Measurements from ENCODE around the gene PIAS2. TPM values are rescaled to one million over a fixed set of nuclear protein-coding genes. Genes with fewer than 3 reads are reported as not detected.
A peak's percentile ranks its signal among the peaks of the same experiment; 100 is the strongest.
"Not testable (repeated sequence)": the region's sequence is repeated elsewhere in the genome, so short reads cannot be mapped to it uniquely, and the experiment has no call there.

The PIAS2 gene, protein sequence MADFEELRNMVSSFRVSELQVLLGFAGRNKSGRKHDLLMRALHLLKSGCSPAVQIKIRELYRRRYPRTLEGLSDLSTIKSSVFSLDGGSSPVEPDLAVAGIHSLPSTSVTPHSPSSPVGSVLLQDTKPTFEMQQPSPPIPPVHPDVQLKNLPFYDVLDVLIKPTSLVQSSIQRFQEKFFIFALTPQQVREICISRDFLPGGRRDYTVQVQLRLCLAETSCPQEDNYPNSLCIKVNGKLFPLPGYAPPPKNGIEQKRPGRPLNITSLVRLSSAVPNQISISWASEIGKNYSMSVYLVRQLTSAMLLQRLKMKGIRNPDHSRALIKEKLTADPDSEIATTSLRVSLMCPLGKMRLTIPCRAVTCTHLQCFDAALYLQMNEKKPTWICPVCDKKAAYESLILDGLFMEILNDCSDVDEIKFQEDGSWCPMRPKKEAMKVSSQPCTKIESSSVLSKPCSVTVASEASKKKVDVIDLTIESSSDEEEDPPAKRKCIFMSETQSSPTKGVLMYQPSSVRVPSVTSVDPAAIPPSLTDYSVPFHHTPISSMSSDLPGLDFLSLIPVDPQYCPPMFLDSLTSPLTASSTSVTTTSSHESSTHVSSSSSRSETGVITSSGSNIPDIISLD
- 10 to 100 TPM; 20.3 to 21.3 TPM for total RNA-seq

DNA sequence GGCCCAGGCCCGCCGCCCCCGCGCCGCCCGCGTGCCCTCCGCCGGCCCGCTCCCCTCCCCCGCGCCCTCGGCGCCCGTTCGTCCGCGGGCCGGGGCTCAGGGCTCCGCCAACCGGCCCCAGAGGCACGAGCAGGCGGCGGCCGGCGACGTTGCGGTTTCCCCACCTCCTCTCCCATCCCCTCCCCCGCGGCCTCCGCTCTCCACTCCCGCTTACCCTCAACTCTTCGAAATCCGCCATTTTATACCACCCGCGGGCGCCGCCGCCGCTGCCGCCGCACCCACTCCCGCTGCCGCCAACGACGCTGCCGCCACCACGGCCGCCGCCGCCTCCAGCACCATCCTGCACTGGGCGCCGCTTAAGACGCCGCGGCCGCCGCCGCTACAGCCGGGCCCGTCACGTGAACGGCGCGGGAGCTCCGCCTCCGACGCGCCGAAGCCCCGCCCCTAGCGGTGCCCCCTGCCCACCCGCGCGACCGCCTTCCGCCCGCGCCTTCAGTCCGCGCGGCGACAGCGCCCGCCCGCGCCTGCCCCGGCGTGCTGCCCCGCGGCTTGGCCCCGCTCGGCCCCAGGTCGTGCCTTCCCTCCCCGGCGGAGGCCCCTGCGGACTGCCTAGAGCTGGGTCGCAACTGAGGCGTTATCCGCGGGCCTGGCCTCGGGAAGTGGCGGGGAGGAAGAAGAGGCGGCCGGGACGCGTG, at the start of gene PIAS2, which contains the start of gene KATNAL2:
PIAS2 (minus strand) TSS at position 400 of the 695 bp plus-strand sequence; CDS start at position 238, 162 bp downstream.
KATNAL2 (plus strand) TSS at position 495 of the 695 bp plus-strand sequence. CDS start 29,271 bp downstream, outside the sequence.
- Mint-ChIP-seq H3K9me3 (no peaks in the 10 kb centered on the region), H3K27me3 (no peaks in the 10 kb centered on the region), H3K27ac (peak within 1 kb of the TSS; percentile 75), H3K4me1 (peaks cover 37% of the 10 kb centered on the region), H3K36me3 (ENCODE audit: low read depth) (no peaks in the 10 kb centered on the region), H3K4me3 (peak within 1 kb of the TSS; percentile 85)
- POLR2A ChIA-PET: interaction anchor here (0.9 to 2.7 kb wide), 7 partner anchors 17 to 293 kb away, joined by 3 to 6 read pairs (median 3); partner anchors contain the start of gene HDHD2
- peak; percentile 77 for DNase-seq
- CTCF ChIA-PET: interaction anchor here (1.2 kb wide), 1 partner anchor 43 kb away, joined by 3 read pairs; no protein-coding TSS in a partner anchor

DNA sequence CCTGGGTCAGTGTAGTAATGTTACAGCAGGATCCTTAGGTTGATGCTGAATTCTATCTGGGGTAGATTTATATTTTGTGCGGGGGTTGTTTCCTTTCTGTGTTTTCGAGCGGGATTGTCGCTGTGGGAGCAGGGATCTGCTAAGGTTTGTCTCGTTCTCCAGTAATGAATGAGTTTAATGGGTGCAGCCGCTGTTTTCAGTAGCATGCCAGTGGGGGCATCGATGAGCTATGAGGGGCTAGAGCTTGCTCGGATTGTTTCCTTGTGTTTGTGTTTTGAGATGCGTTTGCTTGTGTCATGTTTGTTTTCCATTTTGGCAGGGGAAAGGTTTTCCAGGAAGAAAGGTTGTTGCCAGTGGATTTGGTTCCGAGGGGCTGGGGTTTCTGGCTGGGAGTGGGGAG, 49.0 kb upstream of the PIAS2 start:
- H3K9me3 Mint-ChIP-seq; DNase-seq; CTCF ChIA-PET; H3K4me1 Mint-ChIP-seq; H3K36me3 Mint-ChIP-seq (ENCODE audit: low read depth); H3K27me3 Mint-ChIP-seq; H3K27ac Mint-ChIP-seq; POLR2A ChIA-PET; H3K4me3 Mint-ChIP-seq: not testable (repeated sequence)

DNA sequence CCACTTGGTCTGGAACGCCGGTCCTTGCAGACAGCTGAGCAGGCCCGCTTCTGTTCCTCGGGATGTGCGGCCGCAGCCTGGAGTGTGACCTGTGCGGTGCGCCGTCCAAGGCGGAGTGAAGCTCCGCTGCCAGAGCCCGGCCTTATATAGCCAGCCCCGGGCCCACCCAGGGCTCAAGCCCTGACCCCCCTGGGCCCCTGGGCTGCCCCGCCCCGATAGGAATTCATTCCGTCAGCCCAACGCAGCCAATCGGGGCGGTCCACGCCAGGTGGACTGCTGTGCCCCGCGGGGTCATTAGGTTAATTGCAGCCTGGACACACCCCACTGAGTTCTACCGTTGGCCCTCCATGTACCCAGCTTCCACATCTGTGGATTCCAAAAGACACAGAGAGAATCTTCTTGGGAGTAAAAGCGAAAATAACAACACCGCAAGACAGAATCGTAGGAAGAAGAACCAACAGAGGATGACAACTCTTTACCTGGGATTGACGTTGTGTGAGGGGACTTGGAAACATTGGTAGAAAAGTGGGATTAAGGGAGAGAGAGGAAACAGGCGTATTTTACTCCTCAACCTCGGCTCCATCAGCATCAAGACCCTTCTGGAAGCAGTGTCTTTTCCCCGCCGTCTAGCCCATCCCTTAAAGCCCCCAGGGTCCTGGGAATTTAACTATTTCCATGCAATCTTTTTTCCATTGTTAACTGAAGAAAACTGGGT, 47.4 kb upstream of the PIAS2 start:
- CTCF ChIA-PET; H3K27ac Mint-ChIP-seq; H3K4me1 Mint-ChIP-seq; H3K27me3 Mint-ChIP-seq; POLR2A ChIA-PET; H3K4me3 Mint-ChIP-seq; DNase-seq; H3K36me3 Mint-ChIP-seq (ENCODE audit: low read depth); H3K9me3 Mint-ChIP-seq: not testable (repeated sequence)

DNA sequence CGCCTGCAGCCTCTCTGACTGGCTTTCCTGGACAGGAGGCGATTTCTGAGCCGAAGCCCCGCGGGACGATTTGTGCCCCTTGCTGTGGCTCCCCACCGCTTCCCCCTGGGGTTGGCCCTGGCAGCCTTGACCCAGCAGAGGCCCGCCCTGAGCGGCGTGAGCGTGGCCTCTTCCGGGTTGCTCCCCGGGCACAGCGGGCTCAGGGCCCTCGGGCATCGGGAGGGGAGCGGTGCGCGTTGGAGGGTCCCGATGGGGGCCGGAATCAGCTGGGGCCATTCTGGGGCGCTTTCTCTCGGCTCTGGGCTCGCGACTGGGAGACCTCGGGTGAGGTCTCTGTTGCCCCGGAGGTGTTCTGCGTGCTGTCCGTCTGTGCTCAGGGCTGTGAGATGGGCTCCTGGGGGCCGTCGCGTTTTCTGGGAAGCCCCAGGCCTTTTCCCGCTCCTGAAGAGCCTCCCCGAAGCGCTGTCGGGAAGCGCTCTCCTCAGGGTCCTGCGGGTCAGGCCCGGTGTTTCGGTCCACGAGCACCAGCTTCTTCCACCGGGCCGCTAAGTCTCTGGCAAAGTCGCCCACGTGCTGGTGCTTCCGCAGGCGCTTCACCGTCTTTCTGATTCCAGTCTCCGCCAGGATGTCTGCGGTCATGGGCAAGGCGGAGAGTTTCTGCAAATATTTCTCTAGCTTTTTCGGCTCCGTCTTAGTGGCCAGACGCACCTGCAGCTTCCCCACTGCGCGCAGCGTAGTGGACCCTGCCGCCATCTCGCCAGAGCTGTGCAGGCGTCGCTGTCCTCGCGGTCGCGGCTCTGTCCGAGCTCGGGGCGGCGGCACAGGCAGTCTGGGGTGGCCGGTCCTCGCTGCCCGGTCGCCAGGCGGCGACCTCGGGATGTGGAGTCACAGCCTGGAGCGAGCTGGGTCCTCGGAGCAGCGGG, 46.6 kb upstream of the PIAS2 start:
- H3K4me1 Mint-ChIP-seq; H3K27ac Mint-ChIP-seq; DNase-seq; H3K36me3 Mint-ChIP-seq (ENCODE audit: low read depth); H3K27me3 Mint-ChIP-seq; H3K9me3 Mint-ChIP-seq; CTCF ChIA-PET; POLR2A ChIA-PET; H3K4me3 Mint-ChIP-seq: not testable (repeated sequence)

DNA sequence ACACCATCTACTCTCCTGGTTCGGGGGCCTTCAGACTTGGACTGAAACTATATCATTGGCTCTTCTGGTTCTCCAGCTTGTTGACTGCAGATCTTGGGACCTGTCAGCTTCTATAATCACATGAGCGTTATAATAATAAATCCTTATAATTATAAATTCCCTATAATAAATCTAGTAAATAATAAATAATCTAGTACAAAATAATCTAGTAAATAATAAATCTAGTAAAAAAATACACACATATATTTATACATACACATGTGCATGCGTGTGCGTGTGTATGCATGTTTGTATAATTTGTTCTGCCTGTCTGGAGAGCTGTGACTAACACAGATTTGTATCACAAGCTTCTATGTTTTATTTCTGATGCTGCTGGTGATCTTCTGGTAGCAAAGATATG, 40.9 kb upstream of the PIAS2 start:
- Mint-ChIP-seq H3K4me1 (no peaks in the 10 kb centered on the region), H3K9me3 (peaks cover 2% of the 10 kb centered on the region), H3K4me3 (no peak overlapping the region), H3K27me3 (peaks cover 2% of the 10 kb centered on the region), H3K27ac (no peak overlapping the region), H3K36me3 (ENCODE audit: low read depth) (no peaks in the 10 kb centered on the region)
- ChIA-PET CTCF (no interaction called here), POLR2A (no interaction called here)
- no peak for DNase-seq

DNA sequence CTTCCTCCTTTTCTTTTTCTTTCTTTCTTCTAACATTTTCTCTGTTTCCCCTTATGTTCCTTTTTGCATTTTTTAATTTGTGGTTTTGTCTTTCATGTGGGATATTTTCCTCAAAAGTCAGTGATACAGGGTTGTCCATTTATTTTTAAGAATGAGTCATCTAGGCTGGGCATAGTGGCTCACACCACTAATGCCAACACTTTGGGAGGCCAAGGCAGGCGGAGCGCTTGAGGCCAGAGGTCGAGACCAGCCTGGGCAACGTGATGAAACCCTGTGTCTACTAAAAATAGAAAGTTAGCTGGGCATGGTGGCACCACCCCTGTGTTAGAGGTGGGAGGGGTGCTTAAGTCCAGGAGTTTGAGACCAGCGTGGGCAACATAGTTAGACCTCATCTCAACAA, 35.9 kb upstream of the PIAS2 start:
- H3K36me3 Mint-ChIP-seq (ENCODE audit: low read depth): no peaks in the 10 kb centered on the region
- H3K4me3 Mint-ChIP-seq: no peak overlapping the region
- no peak for DNase-seq
- H3K4me1 Mint-ChIP-seq: no peaks in the 10 kb centered on the region
- H3K9me3 Mint-ChIP-seq: no peaks in the 10 kb centered on the region
- ChIA-PET POLR2A (no interaction called here), CTCF (no interaction called here)
- H3K27me3 Mint-ChIP-seq: peaks cover 6% of the 10 kb centered on the region
- H3K27ac Mint-ChIP-seq: no peak overlapping the region

DNA sequence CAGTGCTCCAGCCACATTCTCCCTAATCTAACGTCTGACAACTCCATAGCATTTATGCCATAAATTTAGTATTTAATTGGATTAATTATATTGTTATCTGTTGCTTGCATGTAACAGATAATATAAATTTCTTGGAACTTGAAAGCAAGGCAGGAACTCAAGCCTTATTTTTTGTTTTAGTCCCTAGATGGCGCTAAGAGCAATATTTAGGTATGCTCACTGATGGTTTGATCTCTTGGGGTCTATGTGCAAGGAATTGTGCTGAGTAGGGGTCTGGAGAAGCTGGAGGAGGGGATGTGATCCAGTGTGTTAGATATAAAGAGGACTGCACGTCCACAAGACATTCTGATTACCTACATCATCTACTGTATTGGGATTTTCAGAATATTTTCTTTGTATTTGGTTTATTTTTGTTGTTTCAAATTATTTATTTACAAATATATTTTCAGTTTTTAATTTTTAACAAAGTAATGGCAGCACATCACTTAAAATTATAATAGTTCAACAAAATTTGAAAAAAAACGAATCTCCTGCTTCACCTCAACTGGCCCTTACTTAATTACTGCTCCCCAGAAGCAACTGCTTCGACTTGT, 32.9 kb upstream of the PIAS2 start:
- POLR2A ChIA-PET: no interaction called here
- DNase-seq: no peak
- H3K27me3 Mint-ChIP-seq: peaks cover 8% of the 10 kb centered on the region
- no peaks in the 10 kb centered on the region for H3K36me3 Mint-ChIP-seq (ENCODE audit: low read depth)
- CTCF ChIA-PET: interaction anchor here (1.0 kb wide), 1 partner anchor 292 kb away, joined by 3 read pairs; no protein-coding TSS in a partner anchor
- H3K4me1 Mint-ChIP-seq: no peaks in the 10 kb centered on the region
- H3K9me3 Mint-ChIP-seq: no peaks in the 10 kb centered on the region
- no peak overlapping the region for H3K27ac Mint-ChIP-seq
- no peak overlapping the region for H3K4me3 Mint-ChIP-seq

DNA sequence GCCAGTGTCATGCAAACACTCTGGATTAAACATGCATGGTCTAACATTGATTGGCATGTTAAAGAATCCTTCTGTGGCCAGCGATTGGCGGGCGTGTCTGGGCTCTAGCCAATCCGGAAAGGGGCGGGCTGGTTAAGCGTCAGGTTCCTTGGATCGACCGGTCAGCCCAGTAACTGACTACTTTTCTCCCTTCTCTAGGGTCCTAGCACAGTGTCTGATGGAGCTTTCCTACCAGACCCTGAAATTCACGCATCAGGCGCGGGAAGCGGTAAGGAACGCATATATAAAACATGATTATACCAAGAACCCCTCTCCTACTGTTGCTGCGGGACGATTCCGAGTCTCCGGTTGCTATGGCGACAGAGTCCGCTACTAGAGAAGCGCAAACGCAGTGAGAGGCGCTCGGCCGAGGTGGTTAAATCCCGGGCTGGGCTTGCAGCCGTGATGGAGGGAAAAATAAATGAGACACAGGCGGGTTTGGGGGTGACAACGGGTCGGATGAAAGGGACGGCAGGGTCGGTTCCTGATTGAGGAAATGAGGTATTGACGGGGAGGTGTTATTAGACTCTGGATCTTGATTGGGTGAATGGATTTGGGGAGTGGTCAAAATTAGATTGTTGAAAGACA, 29.5 kb upstream of the PIAS2 start:
- CTCF ChIA-PET: interaction anchor here (0.9 to 1.4 kb wide), 2 partner anchors 14 to 1066 kb away, joined by 3 read pairs; no protein-coding TSS in a partner anchor
- Mint-ChIP-seq H3K36me3 (ENCODE audit: low read depth) (no peaks in the 10 kb centered on the region), H3K27me3 (peaks cover 13% of the 10 kb centered on the region), H3K4me3 (no peak overlapping the region), H3K27ac (no peak overlapping the region), H3K9me3 (no peaks in the 10 kb centered on the region), H3K4me1 (no peaks in the 10 kb centered on the region)
- POLR2A ChIA-PET: interaction anchor here (0.6 to 1.0 kb wide), 2 partner anchors 29 to 48 kb away, joined by 3 read pairs; partner anchors contain the start of genes KATNAL2 and PIAS2
- peak; percentile 59 for DNase-seq

DNA sequence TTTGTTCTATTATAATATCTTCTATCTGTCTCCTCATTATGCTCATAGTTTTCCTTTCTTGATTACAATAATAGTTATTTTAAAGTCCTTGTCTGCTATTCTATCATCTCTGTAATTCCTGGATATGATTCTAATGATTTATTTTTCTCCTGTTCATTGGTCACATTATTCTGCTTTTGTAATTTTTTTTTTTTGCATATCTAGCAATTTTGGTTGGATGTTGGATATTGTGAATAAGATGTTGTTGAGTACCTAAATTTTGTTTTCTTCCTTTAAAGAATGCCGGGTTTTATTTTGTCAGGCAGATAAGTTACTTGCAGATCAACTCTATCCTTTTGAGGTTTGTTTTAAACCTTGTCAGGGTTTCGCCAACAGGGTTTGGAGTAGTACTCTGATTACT, 25.3 kb upstream of the PIAS2 start:
- H3K36me3 Mint-ChIP-seq (ENCODE audit: low read depth): no peaks in the 10 kb centered on the region
- CTCF ChIA-PET: no interaction called here
- POLR2A ChIA-PET: no interaction called here

DNA sequence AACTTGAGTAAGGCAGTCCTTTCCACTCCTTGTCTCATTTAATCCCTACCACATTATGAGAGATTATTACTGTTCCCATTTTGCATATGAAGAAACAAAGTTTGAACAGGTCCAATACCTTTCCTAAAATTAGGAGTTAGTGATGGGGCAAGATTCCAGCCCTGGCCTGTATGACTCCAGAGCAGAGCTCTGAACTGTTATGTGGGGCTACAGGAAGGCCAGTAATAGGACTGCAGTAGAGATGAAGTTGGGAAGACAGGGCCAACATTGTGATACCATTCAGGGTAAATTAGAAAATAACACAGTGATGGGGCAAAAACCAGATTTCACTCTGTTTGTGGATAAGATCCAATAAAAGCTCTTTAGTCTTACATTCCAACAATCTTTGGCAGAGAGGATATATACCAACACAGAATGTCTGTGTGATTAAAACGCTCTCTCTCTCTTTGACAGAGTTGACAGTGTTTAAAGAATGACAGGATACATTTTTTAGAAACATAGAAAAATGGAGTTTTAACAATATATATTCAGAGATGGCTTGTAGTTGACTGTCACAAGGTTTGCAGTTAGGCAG, 22.8 kb upstream of the PIAS2 start:
- POLR2A ChIA-PET: no interaction called here
- no peaks in the 10 kb centered on the region for H3K36me3 Mint-ChIP-seq (ENCODE audit: low read depth)
- no peak overlapping the region for H3K27ac Mint-ChIP-seq
- H3K9me3 Mint-ChIP-seq: no peaks in the 10 kb centered on the region
- peaks cover 1% of the 10 kb centered on the region for H3K4me1 Mint-ChIP-seq
- H3K4me3 Mint-ChIP-seq: no peak overlapping the region
- CTCF ChIA-PET: no interaction called here
- peaks cover 8% of the 10 kb centered on the region for H3K27me3 Mint-ChIP-seq
- no peak for DNase-seq

More for the DNA sequence above, 25.3 kb upstream of the PIAS2 start:
- Mint-ChIP-seq H3K4me3 (no peak overlapping the region), H3K9me3 (no peaks in the 10 kb centered on the region), H3K27ac (no peak overlapping the region), H3K4me1 (no peaks in the 10 kb centered on the region), H3K27me3 (peaks cover 11% of the 10 kb centered on the region)
- no peak for DNase-seq

DNA sequence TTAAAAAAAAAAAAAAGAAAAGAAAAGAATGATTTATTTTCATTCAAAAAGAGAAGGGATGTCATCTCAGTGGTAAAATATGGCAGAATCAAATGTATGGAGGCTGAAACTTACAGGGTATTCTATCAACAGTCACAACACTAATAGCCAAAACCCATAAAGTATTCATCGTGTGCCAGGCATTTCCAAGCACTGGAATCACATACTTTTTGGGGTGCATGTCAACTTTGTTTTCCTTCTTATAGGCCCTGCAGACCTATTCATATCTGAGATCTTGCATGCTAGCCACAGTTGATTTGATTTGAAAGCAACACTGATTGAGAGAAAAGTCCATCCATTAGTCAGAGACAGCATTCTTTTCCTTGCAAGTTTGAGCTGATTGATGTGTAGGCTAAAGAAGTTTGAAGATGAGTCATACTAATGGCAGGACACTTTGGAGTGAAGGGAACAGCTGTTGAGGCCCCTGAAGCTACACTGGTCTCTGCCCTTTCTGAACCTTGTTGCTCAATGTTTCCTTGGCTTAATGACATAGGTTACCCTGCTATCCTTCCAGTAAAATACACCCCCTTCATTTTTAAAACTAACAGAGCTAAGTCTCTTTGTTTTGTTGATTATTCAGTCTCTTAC, 22.1 kb upstream of the PIAS2 start:
- ChIA-PET CTCF (no interaction called here), POLR2A (no interaction called here)
- H3K27ac Mint-ChIP-seq: no peak overlapping the region
- peaks cover 7% of the 10 kb centered on the region for H3K27me3 Mint-ChIP-seq
- H3K9me3 Mint-ChIP-seq: no peaks in the 10 kb centered on the region
- H3K4me3 Mint-ChIP-seq: no peak overlapping the region
- H3K36me3 Mint-ChIP-seq (ENCODE audit: low read depth): no peaks in the 10 kb centered on the region
- no peak for DNase-seq
- peaks cover 3% of the 10 kb centered on the region for H3K4me1 Mint-ChIP-seq
